ENCODE results near the gene CCDC124.

GRCh38 chr19:17981611-17982010 lies 48.8 kb downstream of the CCDC124 start:
- TF ChIP-seq CTCF (IDR thresholded peaks at IDR 0.05), result no peak
- TF ChIP-seq POLR2A (IDR thresholded peaks at IDR 0.05), result no peak
